Measurements from ENCODE around the gene TEX55.
"Not testable (repeated sequence)": the region's sequence is repeated elsewhere in the genome, so short reads cannot be mapped to it uniquely, and the experiment has no call there.

TEX55 gene

GRCh38 chr3:119161240-119161639, 15.3 kb downstream of the TEX55 start:
- DNase-seq, result no peak

DNA sequence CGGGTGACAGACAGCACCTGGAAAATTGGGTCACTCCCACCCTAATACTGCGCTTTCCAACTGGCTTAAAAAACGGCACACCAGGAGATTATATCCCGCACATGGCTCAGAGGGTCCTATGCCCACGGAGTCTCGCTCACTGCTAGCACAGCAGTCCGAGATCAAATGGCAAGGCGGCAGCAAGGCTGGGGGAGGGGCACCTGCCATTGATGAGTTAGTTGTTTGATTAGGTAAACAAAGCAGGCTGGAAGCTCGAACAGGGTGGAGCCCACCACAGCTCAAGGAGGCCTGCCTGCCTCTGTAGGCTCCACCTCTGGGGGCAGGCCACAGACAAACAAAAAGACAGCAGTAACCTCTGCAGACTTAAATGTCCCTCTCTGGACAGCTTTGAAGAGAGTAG, 18.8 kb downstream of the TEX55 start:
- not testable (repeated sequence) for DNase-seq

DNA sequence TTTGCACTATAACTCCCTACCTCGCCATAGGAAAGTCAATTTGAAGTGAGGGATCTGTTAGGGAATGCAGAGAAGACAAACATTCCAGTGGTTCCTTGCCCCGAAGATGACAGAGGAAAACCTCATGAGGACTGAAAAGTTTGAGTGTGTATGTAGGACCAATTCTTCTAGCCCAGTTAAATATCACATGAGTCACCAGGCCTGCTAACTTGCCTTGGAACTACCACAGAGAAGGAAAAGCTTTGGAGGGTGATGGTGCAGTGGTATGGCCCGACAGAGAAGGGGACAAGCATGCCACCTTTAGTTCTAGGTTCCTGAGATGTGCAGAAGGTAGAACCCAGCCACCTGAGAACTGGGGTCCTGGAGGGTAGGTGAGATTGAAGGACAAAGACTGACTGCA, 24.9 kb downstream of the TEX55 start:
- DNase-seq, result no peak

DNA sequence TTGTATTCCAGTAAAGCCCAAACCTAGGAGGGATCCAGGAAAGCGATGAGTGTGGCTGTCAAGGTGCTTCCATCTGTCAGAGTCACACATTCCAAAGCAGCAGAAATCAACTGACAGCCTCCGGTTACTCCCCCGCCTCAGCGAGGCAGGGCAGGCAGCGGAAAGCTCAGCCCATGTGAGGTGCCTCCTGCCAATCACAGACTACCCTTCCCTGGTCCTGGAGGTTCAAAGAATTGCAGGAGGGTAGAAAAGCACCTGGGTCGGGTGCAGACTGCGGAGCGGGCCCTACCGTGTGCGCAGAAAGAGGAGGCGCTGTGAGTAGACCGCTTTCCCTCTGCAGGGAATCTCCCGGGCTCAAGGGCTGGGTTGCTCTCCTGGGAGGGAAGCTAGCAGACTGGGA, 27.4 kb downstream of the TEX55 start, which contains the start of gene UPK1B:
TSS of gene UPK1B (plus strand) at position 274 of the 400 bp plus-strand sequence. CDS start 13,144 bp downstream, outside the sequence.
- DNase-seq, result no peak

- DNase-seq, result peak; percentile 4
Observed at GRCh38 chr3:119175872-119176756, 30.1 kb downstream of the TEX55 start.

- DNase-seq, result no peak
Observed at GRCh38 chr3:119176778-119177177, 30.8 kb downstream of the TEX55 start.

DNA sequence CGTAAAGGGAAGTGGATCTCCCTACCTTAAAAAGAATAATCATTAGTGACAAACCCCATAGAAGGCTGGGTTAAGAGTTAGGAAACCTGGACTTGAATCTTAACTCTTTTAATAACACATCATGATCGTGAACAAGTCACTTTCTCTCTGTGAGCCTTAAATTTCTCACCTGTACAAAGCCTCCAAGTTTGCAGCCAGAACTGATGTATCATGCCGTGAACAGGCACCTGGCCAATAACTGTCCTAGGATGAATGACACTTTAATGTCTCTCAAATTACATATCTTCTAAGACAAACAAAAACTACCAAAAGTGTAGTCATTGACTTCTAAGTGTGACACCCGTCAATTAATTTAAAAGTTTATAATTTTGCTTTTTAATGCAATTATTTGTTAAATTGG, 31.4 kb downstream of the TEX55 start:
- DNase-seq, result no peak

- DNase-seq, result no peak
Observed at GRCh38 chr3:119181765-119182164, 35.8 kb downstream of the TEX55 start.

- no peak for DNase-seq
Observed at GRCh38 chr3:119184111-119184510, 38.1 kb downstream of the TEX55 start.

DNA sequence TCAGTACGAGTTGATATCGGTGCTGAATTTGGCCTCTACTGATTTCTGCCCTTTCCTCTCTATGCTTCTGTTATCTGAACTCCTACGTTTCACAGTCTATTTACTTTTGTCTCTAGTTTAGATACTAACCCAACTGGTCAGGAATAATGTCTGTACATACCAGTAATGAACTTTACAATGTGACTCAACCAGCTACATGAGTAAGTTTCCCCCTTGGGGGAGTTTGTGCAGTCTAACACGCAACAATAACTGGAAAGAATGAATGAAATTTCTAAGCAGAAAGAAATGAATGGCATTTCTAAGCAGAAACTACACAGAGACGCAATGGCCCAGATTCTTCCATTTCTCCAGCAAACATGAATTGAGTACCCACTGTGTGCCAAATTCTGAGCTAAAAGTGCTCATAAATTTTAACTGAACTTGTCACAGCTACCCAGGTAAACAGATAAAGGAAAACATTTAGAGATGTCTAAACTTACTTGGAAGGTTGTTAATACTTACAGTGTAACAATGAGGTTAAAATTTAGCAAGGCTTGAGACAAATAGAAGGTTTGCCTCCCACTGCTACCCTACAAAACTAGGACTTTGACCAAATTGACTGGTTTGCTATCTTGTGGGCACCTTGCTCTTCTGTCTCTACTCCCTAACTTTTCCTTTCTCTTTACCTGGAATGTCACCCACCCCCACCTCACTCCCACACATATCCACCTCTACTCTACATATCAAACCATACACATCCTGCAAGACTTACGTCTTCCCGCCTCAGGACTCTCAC, 39.0 kb downstream of the TEX55 start:
- no peak for DNase-seq

GRCh38 chr3:119187266-119187665, 41.3 kb downstream of the TEX55 start:
- no peak for DNase-seq

DNA sequence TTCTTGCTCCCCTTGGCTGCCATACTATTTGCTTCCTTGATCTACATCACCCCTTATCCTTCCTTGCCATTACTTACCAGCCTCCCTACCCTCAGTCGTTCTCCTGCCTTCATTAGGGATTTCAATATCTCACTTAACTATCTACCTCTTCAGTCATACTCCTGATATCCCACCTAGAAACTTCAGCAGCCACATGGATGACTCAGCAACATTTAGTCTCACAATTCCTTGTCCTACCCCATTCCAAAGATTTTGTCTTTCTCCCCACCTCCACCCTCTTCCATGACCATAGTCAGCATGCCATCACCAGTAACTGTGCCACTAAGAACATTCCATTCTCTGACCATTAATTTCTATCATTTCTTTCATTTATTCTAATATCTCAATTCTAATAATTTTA, 45.8 kb downstream of the TEX55 start:
- no peak for DNase-seq

DNA sequence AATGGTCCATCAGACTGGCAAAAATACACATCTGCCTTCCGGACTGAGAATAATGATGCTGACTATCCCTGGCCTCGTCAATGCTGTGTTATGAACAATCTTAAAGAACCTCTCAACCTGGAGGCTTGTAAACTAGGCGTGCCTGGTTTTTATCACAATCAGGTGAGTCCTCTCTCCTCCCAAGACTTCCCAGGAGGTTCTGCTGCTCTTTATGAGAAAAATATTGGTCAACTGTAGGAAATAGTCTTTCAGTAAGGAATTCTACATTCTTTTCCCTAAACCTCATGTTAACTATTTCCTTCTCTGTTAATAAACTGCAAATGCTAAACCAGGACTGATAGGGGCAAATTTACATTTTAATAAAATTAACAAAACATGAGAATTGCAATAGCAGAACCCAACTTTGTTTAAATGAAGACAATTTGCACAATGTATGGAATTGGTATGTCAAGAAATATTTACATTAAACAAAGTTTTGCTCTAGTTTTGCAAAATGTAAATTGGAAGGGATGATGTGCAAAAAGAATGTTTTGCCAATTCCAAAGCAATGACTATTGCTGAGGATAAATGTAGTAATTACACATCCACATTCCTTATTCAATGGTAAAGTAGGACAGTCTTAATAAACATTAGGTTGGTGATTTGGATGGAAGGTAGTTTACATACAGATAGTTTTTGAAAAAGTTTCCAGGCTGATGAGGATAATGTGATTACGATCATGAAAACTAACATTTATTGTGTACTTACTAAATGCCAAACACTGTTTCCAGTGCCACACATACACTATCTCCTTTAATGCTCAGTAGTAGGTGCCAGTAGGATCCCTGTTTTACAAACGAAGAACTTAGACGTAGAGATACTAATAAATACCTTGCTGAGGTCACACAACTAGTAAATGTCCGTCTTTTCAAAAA, 48.5 kb downstream of the TEX55 start:
- no peak for DNase-seq

DNA sequence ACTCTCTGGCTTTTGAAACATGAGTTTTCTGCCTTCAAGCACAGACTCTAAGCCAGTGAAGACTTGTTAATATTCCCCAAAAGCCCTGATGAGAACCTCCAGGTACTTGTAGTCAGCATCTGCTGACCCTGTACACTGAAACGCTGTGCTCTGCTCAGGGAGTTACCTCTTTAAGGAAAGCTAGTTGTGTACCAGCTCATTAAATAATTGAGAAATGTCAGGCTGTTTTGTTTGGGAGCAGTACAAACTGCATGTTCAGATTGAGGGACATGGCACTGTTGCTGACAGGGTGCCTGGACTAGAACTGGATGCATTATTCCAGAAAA, 49.1 kb downstream of the TEX55 start:
- DNase-seq, result no peak

- no peak for DNase-seq
Observed at GRCh38 chr3:119195911-119196310, 49.9 kb downstream of the TEX55 start.
